GM04504 (cell line): ENCODE data around the gene SELPLG.
"Not testable (repeated sequence)": the region's sequence is repeated elsewhere in the genome, so short reads cannot be mapped to it uniquely, and the experiment has no call there.

Experiments
- DNase-seq: peaks from one replicate; pipeline ENCODE4 v3.0.0-alpha.2; 2012; ENCODE audit warnings: low read depth

SELPLG gene

GRCh38 chr12:108589840-108590229, 43.9 kb downstream of the SELPLG start:
- no peak for DNase-seq

GRCh38 chr12:108589028-108589839, 44.5 kb downstream of the SELPLG start:
- DNase-seq = no peak

- DNase-seq = no peak
These were observed 45.9 kb downstream of the SELPLG start for GRCh38 chr12:108587826-108588225.

- DNase-seq = no peak
These were observed 47.4 kb downstream of the SELPLG start for GRCh38 chr12:108586306-108586705.

DNA sequence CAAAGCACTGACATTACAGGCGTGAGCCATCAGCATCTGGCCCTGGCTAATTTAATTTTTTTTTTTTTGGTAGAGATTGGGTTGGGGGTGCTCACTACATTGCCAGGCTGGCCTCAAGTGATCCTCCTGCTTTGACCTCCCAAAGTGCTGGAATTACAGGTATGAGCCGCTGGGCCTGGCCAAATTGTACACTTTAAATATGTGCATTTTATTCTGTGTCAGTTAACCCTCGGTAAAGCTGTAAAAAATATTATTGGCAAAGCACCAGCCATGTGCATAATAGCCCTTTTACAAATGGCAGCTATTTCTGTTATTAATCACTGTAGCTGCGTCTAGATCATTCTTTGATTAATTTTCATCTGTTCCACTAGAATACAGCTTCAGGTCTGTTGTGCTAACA, 47.8 kb downstream of the SELPLG start:
- DNase-seq = no peak

DNA sequence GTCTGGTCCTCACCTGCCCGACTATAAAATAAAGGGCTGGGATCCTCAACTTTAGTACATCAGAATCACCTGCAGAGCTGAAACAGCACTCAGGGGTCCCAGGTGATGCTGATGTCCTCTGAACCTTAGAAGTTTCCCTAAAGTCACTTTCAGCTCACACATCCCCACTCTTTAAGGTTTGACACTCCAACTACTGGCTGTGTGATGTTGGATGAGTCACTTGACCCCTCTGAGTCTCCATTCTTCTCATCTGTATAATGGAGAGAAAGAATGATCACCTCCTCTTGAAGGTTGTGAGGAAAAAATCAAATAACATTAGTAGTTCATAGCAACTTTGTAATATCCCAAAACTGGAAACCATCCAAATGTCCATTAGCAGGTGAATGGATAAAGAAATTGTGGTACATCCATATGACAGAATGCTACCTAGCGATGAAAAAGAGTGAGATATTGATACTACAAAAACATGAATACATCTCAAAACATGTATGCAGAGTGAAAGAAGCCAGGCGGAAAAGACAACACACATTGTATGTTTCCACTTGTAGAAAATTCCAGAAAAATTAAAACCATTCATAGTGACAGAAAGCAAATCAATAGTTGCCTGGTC, 49.1 kb downstream of the SELPLG start:
- no peak for DNase-seq

DNA sequence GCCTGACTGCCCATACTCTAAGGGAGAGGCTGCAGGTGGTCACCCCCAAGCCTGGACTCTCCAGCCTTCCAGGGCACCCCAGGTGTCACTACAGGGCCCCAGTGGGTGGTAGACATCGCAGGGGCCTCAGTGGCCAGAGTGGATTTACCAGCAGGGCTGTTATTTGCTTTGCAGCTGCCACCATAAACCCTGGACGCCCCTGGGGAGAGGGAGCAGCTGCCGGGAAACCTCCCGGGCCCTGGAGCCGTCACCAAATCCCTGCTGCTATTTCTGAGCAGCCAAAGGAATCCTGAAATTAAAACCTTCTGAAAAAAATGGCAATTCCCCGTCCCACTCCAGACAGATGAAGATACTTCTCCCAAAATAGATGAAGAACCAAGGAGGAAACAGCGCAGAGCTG, 49.7 kb downstream of the SELPLG start:
- DNase-seq = no peak

GRCh38 chr12:108582978-108583770, 50.5 kb downstream of the SELPLG start:
- DNase-seq = no peak

GRCh38 chr12:108582509-108582908, 51.2 kb downstream of the SELPLG start:
- DNase-seq = no peak

- DNase-seq = no peak
These were observed 52.1 kb downstream of the SELPLG start for GRCh38 chr12:108581311-108582227.

- no peak for DNase-seq
These were observed 53.2 kb downstream of the SELPLG start for GRCh38 chr12:108580531-108580930.

- DNase-seq = no peak
These were observed 54.9 kb downstream of the SELPLG start for GRCh38 chr12:108578813-108579212.

- no peak for DNase-seq
These were observed 55.4 kb downstream of the SELPLG start for GRCh38 chr12:108578264-108578663.

DNA sequence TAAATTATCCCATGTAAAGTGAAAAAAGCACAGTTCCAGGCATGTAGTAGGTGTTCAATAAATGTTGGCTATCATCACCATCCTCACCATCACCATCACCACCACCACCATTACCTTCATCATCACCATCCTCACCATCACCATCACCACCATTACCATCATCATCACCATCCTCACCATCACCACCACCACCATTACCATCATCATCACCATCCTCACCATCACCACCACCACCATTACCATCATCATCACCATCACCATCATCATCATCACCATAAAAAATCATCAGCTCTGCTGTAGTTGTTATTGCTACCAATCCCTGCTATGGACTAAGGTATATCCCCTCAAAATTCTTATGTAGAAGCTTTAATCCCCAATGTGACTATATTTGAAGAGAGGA, 56.2 kb downstream of the SELPLG start:
- DNase-seq = no peak

GRCh38 chr12:108576660-108577234, 56.9 kb downstream of the SELPLG start:
- no peak for DNase-seq

- DNase-seq = no peak
These were observed 58.3 kb downstream of the SELPLG start for GRCh38 chr12:108575199-108575912.

GRCh38 chr12:108574276-108574675, 59.4 kb downstream of the SELPLG start:
- not testable (repeated sequence) for DNase-seq

- no peak for DNase-seq
These were observed 60.4 kb downstream of the SELPLG start for GRCh38 chr12:108573317-108573716.

DNA sequence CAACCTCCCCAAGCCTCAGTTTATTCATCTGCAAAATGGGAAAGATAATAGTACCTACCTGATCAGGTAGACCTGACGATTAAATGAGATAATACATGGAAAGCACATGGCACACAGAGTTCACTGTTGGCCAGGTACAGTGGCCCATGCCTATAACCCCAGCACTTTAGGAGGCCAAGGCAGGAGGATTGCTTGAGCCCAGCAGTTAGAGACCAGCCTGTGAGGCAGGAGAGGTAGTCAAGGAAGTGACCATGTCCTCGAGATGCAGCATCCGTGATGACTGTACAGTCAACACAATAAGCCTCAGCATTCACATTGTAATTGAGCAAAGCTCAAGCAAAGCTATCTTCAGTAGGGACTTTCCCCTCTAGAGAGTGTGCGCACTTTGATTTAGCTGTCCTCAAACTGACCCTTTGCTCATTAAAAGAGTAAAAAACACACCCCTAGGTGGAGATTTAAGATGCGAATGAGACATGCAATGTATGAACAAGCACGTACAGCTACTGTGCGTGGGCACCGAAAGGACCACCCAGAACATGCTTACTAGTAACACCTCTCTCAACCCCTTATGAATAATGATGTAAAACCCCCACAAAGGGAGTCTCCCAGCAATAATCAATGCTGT, 61.4 kb downstream of the SELPLG start:
- DNase-seq = no peak
